Measurements from ENCODE around the gene TLCD5.

TLCD5 gene

GRCh38 chr11:120295099-120295498 is 30.0 kb upstream of the TLCD5 start:
- TF ChIP-seq, protein P1, sequence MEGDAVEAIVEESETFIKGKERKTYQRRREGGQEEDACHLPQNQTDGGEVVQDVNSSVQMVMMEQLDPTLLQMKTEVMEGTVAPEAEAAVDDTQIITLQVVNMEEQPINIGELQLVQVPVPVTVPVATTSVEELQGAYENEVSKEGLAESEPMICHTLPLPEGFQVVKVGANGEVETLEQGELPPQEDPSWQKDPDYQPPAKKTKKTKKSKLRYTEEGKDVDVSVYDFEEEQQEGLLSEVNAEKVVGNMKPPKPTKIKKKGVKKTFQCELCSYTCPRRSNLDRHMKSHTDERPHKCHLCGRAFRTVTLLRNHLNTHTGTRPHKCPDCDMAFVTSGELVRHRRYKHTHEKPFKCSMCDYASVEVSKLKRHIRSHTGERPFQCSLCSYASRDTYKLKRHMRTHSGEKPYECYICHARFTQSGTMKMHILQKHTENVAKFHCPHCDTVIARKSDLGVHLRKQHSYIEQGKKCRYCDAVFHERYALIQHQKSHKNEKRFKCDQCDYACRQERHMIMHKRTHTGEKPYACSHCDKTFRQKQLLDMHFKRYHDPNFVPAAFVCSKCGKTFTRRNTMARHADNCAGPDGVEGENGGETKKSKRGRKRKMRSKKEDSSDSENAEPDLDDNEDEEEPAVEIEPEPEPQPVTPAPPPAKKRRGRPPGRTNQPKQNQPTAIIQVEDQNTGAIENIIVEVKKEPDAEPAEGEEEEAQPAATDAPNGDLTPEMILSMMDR (conservative IDR thresholded peaks at IDR 0.05; ENCODE audit: low read depth), result no peak
- ChIA-PET POLR2A (ENCODE audit: low non-redundant PET) (no interaction called here), CTCF (interaction anchor here (1.8 kb wide), 1 partner anchor 60 kb away, joined by 8 read pairs; no protein-coding TSS in a partner anchor)
- H3K27ac ChIP-seq, result no peak overlapping the region
- DNase-seq (ENCODE audit: low spot score), result no peak

- TF ChIP-seq, protein P1 (conservative IDR thresholded peaks at IDR 0.05; ENCODE audit: low read depth), result no peak
- no peak for DNase-seq (ENCODE audit: low spot score)
Observed at GRCh38 chr11:120296554-120296953, 28.5 kb upstream of the TLCD5 start.

GRCh38 chr11:120298461-120298860 is 26.6 kb upstream of the TLCD5 start:
- POLR2A ChIA-PET (ENCODE audit: low non-redundant PET), result no interaction called here
- DNase-seq (ENCODE audit: low spot score), result no peak
- CTCF ChIA-PET, result interaction anchor here (4.0 kb wide), 1 partner anchor 63 kb away, joined by 51 read pairs; no protein-coding TSS in a partner anchor
- no peak overlapping the region for H3K27ac ChIP-seq
- TF ChIP-seq, protein P1 (conservative IDR thresholded peaks at IDR 0.05; ENCODE audit: low read depth), result no peak

More at GRCh38 chr11:120296554-120296953, 28.5 kb upstream of the TLCD5 start:
- POLR2A ChIA-PET (ENCODE audit: low non-redundant PET), result no interaction called here
- no peak overlapping the region for H3K27ac ChIP-seq
- CTCF ChIA-PET, result interaction anchor here (1.8 kb wide), 1 partner anchor 61 kb away, joined by 8 read pairs; no protein-coding TSS in a partner anchor

DNA sequence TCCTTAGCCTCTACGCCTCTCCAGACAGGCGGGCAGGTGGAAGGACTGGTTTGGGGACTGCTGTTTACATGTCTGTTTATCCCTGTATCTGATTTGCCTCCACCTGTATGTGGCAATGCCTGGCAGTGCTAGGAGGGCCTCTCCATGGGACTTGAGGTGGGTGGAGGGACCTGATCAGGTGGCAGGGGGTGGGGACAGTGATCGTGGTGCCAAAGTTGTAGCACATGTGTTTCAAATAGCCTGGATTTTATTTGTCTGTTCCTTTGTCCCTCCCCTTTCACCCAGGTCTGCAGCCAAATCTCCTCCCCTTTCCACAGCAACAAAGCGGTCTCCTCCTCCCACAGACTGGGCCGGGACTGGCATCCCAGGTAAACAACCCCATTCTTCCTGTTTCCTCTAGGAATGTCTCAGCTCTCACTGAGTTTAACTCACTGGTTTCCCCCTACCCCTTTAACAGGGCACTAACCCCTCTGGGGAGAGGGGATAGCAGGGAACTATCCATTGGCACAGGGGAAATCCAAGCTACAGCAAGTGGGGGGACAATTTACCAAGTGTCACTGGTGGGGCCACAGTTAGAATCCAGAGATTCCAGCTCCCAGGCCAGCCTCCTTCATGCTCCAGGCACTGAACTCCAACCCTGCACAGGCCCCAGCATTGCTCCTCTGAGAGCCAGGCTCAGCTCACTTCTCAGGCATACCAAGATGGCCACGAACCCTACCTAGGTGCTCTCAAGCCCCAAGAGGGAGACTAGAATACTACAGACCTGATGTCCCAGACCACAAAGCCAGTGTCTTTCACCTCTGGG is 22.9 kb upstream of the TLCD5 start:
- CTCF ChIA-PET, result interaction anchor here (0.6 to 3.6 kb wide), 11 partner anchors 19 to 1173 kb away, joined by 3 to 28 read pairs (median 4); no protein-coding TSS in a partner anchor
- TF ChIP-seq, protein P1 (conservative IDR thresholded peaks at IDR 0.05; ENCODE audit: low read depth), result no peak
- DNase-seq (ENCODE audit: low spot score), result peak; percentile 49
- H3K27ac ChIP-seq, result no peak overlapping the region
- POLR2A ChIA-PET (ENCODE audit: low non-redundant PET), result no interaction called here

GRCh38 chr11:120303004-120303637 is 22.0 kb upstream of the TLCD5 start:
- DNase-seq (ENCODE audit: low spot score), result peak; percentile 67
- no peak overlapping the region for H3K27ac ChIP-seq
- TF ChIP-seq, protein P1 (conservative IDR thresholded peaks at IDR 0.05; ENCODE audit: low read depth), result peak; percentile 85
- ChIA-PET POLR2A (ENCODE audit: low non-redundant PET) (no interaction called here), CTCF (interaction anchor here (0.6 to 3.6 kb wide), 7 partner anchors 18 to 1172 kb away, joined by 3 to 28 read pairs (median 4); no protein-coding TSS in a partner anchor)

DNA sequence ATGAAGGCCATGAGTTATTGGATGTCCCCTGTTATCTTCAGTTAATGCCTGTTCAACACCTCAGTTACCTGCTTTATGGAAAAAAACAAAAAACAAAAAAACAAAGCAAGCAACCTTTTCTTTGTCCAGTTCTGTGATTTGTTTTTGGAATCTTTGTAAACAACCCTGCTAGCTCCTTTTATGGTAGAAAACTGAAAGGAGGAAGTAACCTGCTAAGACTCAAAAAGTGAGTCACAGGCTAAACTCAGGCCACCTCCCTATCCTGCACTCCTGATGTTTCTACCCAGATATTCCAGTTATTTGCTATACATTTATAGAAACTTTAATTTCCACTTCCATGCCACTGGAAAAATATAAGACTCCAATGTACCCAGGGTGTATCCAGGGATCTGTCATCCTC is 20.6 kb upstream of the TLCD5 start:
- H3K27ac ChIP-seq, result no peak overlapping the region
- TF ChIP-seq, protein P1 (conservative IDR thresholded peaks at IDR 0.05; ENCODE audit: low read depth), result no peak
- peak; percentile 82 for DNase-seq (ENCODE audit: low spot score)
- CTCF ChIA-PET, result interaction anchor here (0.6 to 3.6 kb wide), 5 partner anchors 13 to 974 kb away, joined by 3 to 28 read pairs (median 3); no protein-coding TSS in a partner anchor
- POLR2A ChIA-PET (ENCODE audit: low non-redundant PET), result no interaction called here

Measured in RWPE1 (cell line).